Measurements from ENCODE around the gene UCKL1. TPM values are rescaled to one million over a fixed set of nuclear protein-coding genes. Genes with fewer than 3 reads are reported as not detected.
"Not testable (repeated sequence)": the region's sequence is repeated elsewhere in the genome, so short reads cannot be mapped to it uniquely, and the experiment has no call there.

Gene UCKL1
- total RNA-seq, 2 experiments from 2014 or later = 31.5 to 32.6 TPM

DNA sequence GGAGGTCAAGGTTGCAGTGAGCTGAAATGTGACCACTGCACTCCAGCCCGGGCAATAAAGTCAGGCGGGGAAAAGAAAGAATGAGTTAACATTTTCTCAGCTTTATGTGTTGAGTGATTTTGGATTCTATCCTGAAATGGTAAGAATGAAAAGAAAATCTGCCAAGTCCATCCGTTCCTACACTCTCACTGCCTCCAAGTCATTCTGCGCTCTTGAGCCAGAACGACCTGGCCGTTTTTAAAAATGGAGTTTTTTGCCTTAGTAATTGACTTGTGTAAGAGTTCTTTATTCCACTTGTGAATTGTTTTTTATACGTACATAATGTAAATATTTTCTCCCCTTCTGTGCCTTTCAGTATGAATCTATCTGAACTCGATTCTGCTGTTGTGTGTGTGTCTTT lies 32.6 kb downstream of the UCKL1 start:
- DNase-seq (no peak), ATAC-seq (no peak)
- H3K4me1 Mint-ChIP-seq (ENCODE audit: low read depth) = peaks cover 2% of the 10 kb centered on the region
- H3K36me3 Mint-ChIP-seq (ENCODE audit: low read depth) = peaks cover 10% of the 10 kb centered on the region
- ChIA-PET POLR2A (interaction anchor here (1.6 kb wide), 1 partner anchor 17 kb away, joined by 4 read pairs; no protein-coding TSS in a partner anchor), CTCF (no interaction called here)
- H3K27me3 Mint-ChIP-seq = no peaks in the 10 kb centered on the region
- intact Hi-C loops (cut with micrococcal nuclease) = no loop called here
- peak overlapping the region; percentile 2 for H3K27ac Mint-ChIP-seq
- TF ChIP-seq, protein P1, sequence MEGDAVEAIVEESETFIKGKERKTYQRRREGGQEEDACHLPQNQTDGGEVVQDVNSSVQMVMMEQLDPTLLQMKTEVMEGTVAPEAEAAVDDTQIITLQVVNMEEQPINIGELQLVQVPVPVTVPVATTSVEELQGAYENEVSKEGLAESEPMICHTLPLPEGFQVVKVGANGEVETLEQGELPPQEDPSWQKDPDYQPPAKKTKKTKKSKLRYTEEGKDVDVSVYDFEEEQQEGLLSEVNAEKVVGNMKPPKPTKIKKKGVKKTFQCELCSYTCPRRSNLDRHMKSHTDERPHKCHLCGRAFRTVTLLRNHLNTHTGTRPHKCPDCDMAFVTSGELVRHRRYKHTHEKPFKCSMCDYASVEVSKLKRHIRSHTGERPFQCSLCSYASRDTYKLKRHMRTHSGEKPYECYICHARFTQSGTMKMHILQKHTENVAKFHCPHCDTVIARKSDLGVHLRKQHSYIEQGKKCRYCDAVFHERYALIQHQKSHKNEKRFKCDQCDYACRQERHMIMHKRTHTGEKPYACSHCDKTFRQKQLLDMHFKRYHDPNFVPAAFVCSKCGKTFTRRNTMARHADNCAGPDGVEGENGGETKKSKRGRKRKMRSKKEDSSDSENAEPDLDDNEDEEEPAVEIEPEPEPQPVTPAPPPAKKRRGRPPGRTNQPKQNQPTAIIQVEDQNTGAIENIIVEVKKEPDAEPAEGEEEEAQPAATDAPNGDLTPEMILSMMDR (IDR thresholded peaks at IDR 0.05) = no peak
- no peak overlapping the region for H3K4me3 Mint-ChIP-seq
- no peaks in the 10 kb centered on the region for H3K9me3 Mint-ChIP-seq

DNA sequence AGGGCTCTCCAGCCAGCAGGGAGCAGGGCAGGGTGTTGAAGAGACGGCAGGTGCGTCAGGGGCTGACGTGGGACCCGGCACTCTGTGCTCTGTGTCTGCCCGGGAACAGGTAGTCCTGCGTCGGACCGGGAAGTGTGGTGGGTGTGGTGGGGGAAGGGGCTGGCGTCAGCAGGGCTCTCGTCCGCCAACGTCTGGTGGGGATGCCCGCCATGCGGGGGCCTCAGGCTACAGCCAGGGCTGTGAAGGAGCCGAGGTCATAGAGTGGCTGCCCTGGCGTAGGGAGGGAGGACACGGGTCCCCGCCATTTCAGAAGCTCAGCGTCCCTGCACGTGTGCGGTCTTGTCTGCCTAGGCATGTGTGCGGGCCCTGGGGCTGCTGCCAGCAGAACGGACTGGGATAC lies 36.0 kb downstream of the UCKL1 start:
- Mint-ChIP-seq H3K27ac (no peak overlapping the region), H3K9me3 (no peaks in the 10 kb centered on the region), H3K4me3 (no peak overlapping the region)

DNA sequence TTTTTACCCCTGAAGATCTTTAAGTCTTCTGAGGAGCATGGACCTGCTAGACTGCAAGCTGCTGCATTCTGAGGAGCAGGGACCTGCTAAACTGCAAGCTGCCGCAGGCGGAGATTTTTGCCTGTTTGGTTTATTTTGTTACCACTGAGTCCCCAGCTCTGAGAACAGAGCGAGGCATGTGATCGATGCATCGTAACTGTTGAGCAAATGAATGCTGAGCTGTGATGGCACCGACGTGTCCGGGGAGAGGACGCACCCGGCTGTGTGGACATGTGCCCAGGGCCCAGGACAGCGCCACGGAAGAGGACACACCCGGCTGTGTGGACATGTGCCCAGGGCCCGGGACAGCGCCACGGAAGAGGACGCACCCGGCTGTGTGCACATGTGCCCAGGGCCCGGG lies 37.1 kb downstream of the UCKL1 start:
- TF ChIP-seq, protein P1 (IDR thresholded peaks at IDR 0.05) = no peak
- Mint-ChIP-seq H3K27ac (no peak overlapping the region), H3K36me3 (ENCODE audit: low read depth) (peaks cover 17% of the 10 kb centered on the region), H3K9me3 (no peaks in the 10 kb centered on the region), H3K4me1 (ENCODE audit: low read depth) (peaks cover 5% of the 10 kb centered on the region), H3K27me3 (no peaks in the 10 kb centered on the region), H3K4me3 (no peak overlapping the region)
- ATAC-seq = no peak
- intact Hi-C loops (cut with micrococcal nuclease) = no loop called here
- ChIA-PET POLR2A (no interaction called here), CTCF (interaction anchor here (1.0 to 2.3 kb wide), 2 partner anchors 9 to 54 kb away, joined by 3 to 7 read pairs; no protein-coding TSS in a partner anchor)
- DNase-seq = no peak

More for the DNA sequence above, 36.0 kb downstream of the UCKL1 start:
- intact Hi-C loops (cut with micrococcal nuclease) = no loop called here
- ChIA-PET CTCF (no interaction called here), POLR2A (no interaction called here)
- Mint-ChIP-seq H3K27me3 (no peaks in the 10 kb centered on the region), H3K4me1 (ENCODE audit: low read depth) (peaks cover 2% of the 10 kb centered on the region), H3K36me3 (ENCODE audit: low read depth) (peaks cover 13% of the 10 kb centered on the region)
- TF ChIP-seq, protein P1 (IDR thresholded peaks at IDR 0.05) = no peak
- ATAC-seq (no peak), DNase-seq (no peak)

DNA sequence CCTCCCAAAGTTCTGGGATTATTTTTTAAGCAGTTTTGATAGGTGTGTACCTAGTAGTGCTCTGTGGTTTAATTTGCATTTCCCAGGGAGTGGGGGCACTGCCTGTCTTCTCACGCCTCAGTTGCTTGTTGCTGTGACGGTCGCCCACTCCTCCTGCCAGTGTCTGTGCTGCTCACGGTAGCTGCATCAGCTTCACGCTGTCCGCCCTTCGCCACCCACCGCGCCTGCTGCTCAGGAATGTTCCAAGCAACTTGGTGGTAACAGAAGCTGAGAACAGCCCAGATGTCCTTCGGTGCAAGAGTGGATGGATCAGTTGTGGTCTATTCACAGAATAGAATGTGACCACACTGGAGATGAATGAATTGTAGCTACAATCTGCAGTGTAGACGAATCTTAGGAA lies 38.4 kb downstream of the UCKL1 start:
- no peaks in the 10 kb centered on the region for H3K9me3 Mint-ChIP-seq
- DNase-seq (no peak), ATAC-seq (no peak)
- TF ChIP-seq, protein P1 (IDR thresholded peaks at IDR 0.05) = no peak
- no peak overlapping the region for H3K27ac Mint-ChIP-seq
- H3K36me3 Mint-ChIP-seq (ENCODE audit: low read depth) = peaks cover 17% of the 10 kb centered on the region
- ChIA-PET CTCF (interaction anchor here (0.7 to 2.3 kb wide), 4 partner anchors 8 to 56 kb away, joined by 3 to 7 read pairs (median 3); no protein-coding TSS in a partner anchor), POLR2A (no interaction called here)
- H3K4me1 Mint-ChIP-seq (ENCODE audit: low read depth) = peaks cover 7% of the 10 kb centered on the region
- no peak overlapping the region for H3K4me3 Mint-ChIP-seq
- H3K27me3 Mint-ChIP-seq = no peaks in the 10 kb centered on the region
- intact Hi-C loops (cut with micrococcal nuclease) = no loop called here

DNA sequence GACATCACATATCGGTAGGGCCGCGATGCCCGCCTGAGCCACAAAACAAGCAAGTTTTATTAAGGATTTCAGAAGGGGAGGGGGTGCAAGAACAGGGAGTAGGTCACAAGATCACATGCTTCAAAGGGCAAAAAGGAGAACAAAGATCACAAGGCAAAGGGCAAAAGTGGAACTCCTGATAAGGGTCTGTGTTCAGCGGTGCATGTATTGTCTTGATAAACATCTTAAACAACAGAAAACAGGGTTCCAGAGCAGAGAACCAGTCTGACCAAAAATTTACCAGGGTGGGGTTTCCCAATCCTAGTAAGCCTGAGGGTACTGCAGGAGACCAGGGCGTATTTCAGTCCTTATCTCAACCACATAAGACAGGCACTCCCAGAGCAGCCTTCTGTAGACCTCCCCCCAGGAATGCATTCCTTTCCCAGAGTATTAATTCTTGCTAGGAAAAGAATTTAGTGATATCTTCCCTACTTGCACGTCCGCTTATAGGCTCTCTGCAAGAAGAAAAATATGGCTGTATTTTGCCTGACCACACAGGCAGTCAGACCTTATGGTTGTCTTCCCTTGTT lies 39.8 kb downstream of the UCKL1 start:
- ATAC-seq; H3K27ac Mint-ChIP-seq; POLR2A ChIA-PET; intact Hi-C loops (cut with micrococcal nuclease); H3K4me3 Mint-ChIP-seq; CTCF ChIA-PET; H3K4me1 Mint-ChIP-seq (ENCODE audit: low read depth); DNase-seq; H3K27me3 Mint-ChIP-seq; H3K9me3 Mint-ChIP-seq: not testable (repeated sequence)
- H3K36me3 Mint-ChIP-seq (ENCODE audit: low read depth) = peaks cover 17% of the 10 kb centered on the region
